ENCODE measurements around the gene TM9SF2. TPM values are rescaled to one million over a fixed set of nuclear protein-coding genes. Genes with fewer than 3 reads are reported as not detected.

Gene TM9SF2
- total RNA-seq, 1 experiment from 2014 or later, result 67.9 TPM

- CTCF ChIA-PET, result no interaction called here
- Histone ChIP-seq H3K4me1 (ENCODE audit: control insufficient read depth, insufficient read depth, low read length) (no peaks in the 10 kb centered on the region), H3K36me3 (ENCODE audit: control insufficient read depth, insufficient read depth, low read length) (0 out of 2 replicates have a peak, but pooled peaks cover 6% of the 10 kb centered on the region), H3K4me3 (ENCODE audit: low read depth in 2 of 2, low read length in 2 of 2) (no peak overlapping the region), H3K9me3 (ENCODE audit: control insufficient read depth, insufficient read depth, low read depth, low read length) (no peaks in the 10 kb centered on the region), H3K27me3 (ENCODE audit: control insufficient read depth, insufficient read depth, low read length) (no peaks in the 10 kb centered on the region), H3K27ac (ENCODE audit: low read length) (no peak overlapping the region)
- POLR2A ChIA-PET, result no interaction called here
- intact Hi-C loops (cut with micrococcal nuclease; ENCODE audit: unreplicated experiment) (no loop called here), in situ Hi-C loops (cut with HindIII; ENCODE audit: low pct_unique_long_range_greater_than_20kb, low sequenced_read_pairs) (no loop called here)
- TF ChIP-seq SIN3A (IDR thresholded peaks at IDR 0.05; ENCODE audit: borderline replicate concordance, insufficient read depth, low read depth, low read length) (no peak), CTCF (IDR thresholded peaks at IDR 0.05) (no peak), POLR2AphosphoS5 (IDR thresholded peaks at IDR 0.05; ENCODE audit: low read depth, low read length) (no peak), REST (IDR thresholded peaks at IDR 0.05; ENCODE audit: insufficient read depth in 1 of 2, low read depth in 2 of 2, low read length in 1 of 2) (no peak), TCF7L2 (IDR thresholded peaks at IDR 0.05; ENCODE audit: low read depth, low read length) (no peak)
- no peak for ATAC-seq
- no TSS peak for BruUV-seq (replicated peaks)
- no peak for DNase-seq (ENCODE audit: low read depth, low spot score)
Measured at GRCh38 chr13:99556867-99557443, 55.7 kb downstream of the TM9SF2 start.

- in situ Hi-C loops (cut with HindIII; ENCODE audit: low pct_unique_long_range_greater_than_20kb, low sequenced_read_pairs) (no loop called here), intact Hi-C loops (cut with micrococcal nuclease; ENCODE audit: unreplicated experiment) (no loop called here)
- ATAC-seq (no peak), DNase-seq (ENCODE audit: low read depth, low spot score) (no peak)
- H3K27ac ChIP-seq (ENCODE audit: low read length), result no peak overlapping the region
- TF ChIP-seq REST (IDR thresholded peaks at IDR 0.05; ENCODE audit: insufficient read depth in 1 of 2, low read depth in 2 of 2, low read length in 1 of 2), result no peak
- TF ChIP-seq POLR2AphosphoS5 (IDR thresholded peaks at IDR 0.05; ENCODE audit: low read depth, low read length), result no peak
- TF ChIP-seq TCF7L2 (IDR thresholded peaks at IDR 0.05; ENCODE audit: low read depth, low read length), result no peak
- TF ChIP-seq SIN3A (IDR thresholded peaks at IDR 0.05; ENCODE audit: borderline replicate concordance, insufficient read depth, low read depth, low read length), result no peak
- TF ChIP-seq CTCF (IDR thresholded peaks at IDR 0.05), result no peak
- H3K4me1 ChIP-seq (ENCODE audit: control insufficient read depth, insufficient read depth, low read length), result no peaks in the 10 kb centered on the region
- H3K9me3 ChIP-seq (ENCODE audit: control insufficient read depth, insufficient read depth, low read depth, low read length), result no peaks in the 10 kb centered on the region
- BruUV-seq (replicated peaks), result no TSS peak
- no peak overlapping the region for H3K4me3 ChIP-seq (ENCODE audit: low read depth in 2 of 2, low read length in 2 of 2)
- 0 out of 2 replicates have a peak, but pooled peaks cover 8% of the 10 kb centered on the region for H3K36me3 ChIP-seq (ENCODE audit: control insufficient read depth, insufficient read depth, low read length)
- ChIA-PET POLR2A (no interaction called here), CTCF (no interaction called here)
- no peaks in the 10 kb centered on the region for H3K27me3 ChIP-seq (ENCODE audit: control insufficient read depth, insufficient read depth, low read length)
Measured at GRCh38 chr13:99558570-99559180, 57.4 kb downstream of the TM9SF2 start.

All from Panc1 (cell line).